RWPE2 (cell line): ENCODE measurements around the gene OR6A2.

Experiments
- ATAC-seq: fragments of 200-7000 bp; cut with Tn5 transposase; 3 replicates; pipeline ENCODE4 v1.9.1; 2021; ENCODE audit warnings: low read depth
- DNase-seq: peaks from one replicate; pipeline ENCODE4 v3.0.0-alpha.2; 2020; ENCODE audit warnings: low spot score
- H3K27ac ChIP-seq: fragments of 450-650 bp; 2 replicates; pipeline ENCODE4 v1.5.1; 2017; ENCODE audit warnings: mild to moderate bottlenecking; ENCODE audit not compliant: poor library complexity, severe bottlenecking
- H3K27me3 ChIP-seq: fragments of 250-450 bp; sonication (Bioruptor Pico); 2 replicates; pipeline ENCODE4 v1.5.1; 2021; ENCODE audit warnings: mild to moderate bottlenecking, moderate library complexity; ENCODE audit not compliant: insufficient read depth, poor library complexity, severe bottlenecking
- H3K36me3 ChIP-seq: fragments of 250-450 bp; sonication (Bioruptor Pico); 2 replicates; pipeline ENCODE4 v1.5.1; 2020; ENCODE audit warnings: low read depth, mild to moderate bottlenecking, moderate library complexity
- H3K4me1 ChIP-seq: fragments of 250-450 bp; sonication (Bioruptor Pico); 2 replicates; pipeline ENCODE4 v1.5.1; 2021; ENCODE audit warnings: mild to moderate bottlenecking, moderate library complexity; ENCODE audit not compliant: insufficient read depth, poor library complexity, severe bottlenecking
- H3K4me3 ChIP-seq: fragments of 250-450 bp; sonication (Bioruptor Pico); 2 replicates; pipeline ENCODE4 v1.5.1; 2021; ENCODE audit warnings: mild to moderate bottlenecking, moderate library complexity; ENCODE audit not compliant: severe bottlenecking
- H3K9me3 ChIP-seq: fragments of 250-450 bp; sonication (Bioruptor Pico); 2 replicates; pipeline ENCODE4 v1.5.1; 2021; ENCODE audit warnings: mild to moderate bottlenecking, moderate library complexity; ENCODE audit not compliant: severe bottlenecking
- CTCF ChIP-seq: fragments of 450-650 bp; IDR thresholded peaks from one replicate; pipeline ENCODE4 v1.5.1; 2017; ENCODE audit warnings: mild to moderate bottlenecking, moderate library complexity; ENCODE audit not compliant: poor library complexity, severe bottlenecking

Gene OR6A2

GRCh38 chr11:6834021-6834420 lies 34.5 kb upstream of the OR6A2 start:
- H3K4me1 ChIP-seq, result no peaks in the 10 kb centered on the region
- ATAC-seq (no peak), DNase-seq (no peak)
- no peak overlapping the region for H3K27ac ChIP-seq
- H3K4me3 ChIP-seq, result no peak overlapping the region
- H3K9me3 ChIP-seq, result no peaks in the 10 kb centered on the region
- no peaks in the 10 kb centered on the region for H3K27me3 ChIP-seq
- TF ChIP-seq CTCF, result no peak
- no peaks in the 10 kb centered on the region for H3K36me3 ChIP-seq

- no peak for DNase-seq
- no peaks in the 10 kb centered on the region for H3K27me3 ChIP-seq
- no peak overlapping the region for H3K27ac ChIP-seq
- ATAC-seq, result no peak
- H3K36me3 ChIP-seq, result no peaks in the 10 kb centered on the region
- H3K4me1 ChIP-seq, result no peaks in the 10 kb centered on the region
- H3K9me3 ChIP-seq, result no peaks in the 10 kb centered on the region
- H3K4me3 ChIP-seq, result no peak overlapping the region
- no peak for TF ChIP-seq CTCF
Measured at GRCh38 chr11:6833356-6833755, 33.9 kb upstream of the OR6A2 start.

GRCh38 chr11:6828103-6828502 lies 28.6 kb upstream of the OR6A2 start:
- TF ChIP-seq CTCF, result no peak
- DNase-seq, result no peak
- ATAC-seq, result no peak
- no peaks in the 10 kb centered on the region for H3K4me1 ChIP-seq
- no peaks in the 10 kb centered on the region for H3K27me3 ChIP-seq
- no peak overlapping the region for H3K27ac ChIP-seq
- H3K9me3 ChIP-seq, result no peaks in the 10 kb centered on the region
- no peak overlapping the region for H3K4me3 ChIP-seq
- H3K36me3 ChIP-seq, result no peaks in the 10 kb centered on the region

- no peaks in the 10 kb centered on the region for H3K4me1 ChIP-seq
- no peak for DNase-seq
Measured at GRCh38 chr11:6825231-6825744, 25.8 kb upstream of the OR6A2 start.

More at GRCh38 chr11:6825231-6825744, 25.8 kb upstream of the OR6A2 start:
- Histone ChIP-seq H3K9me3 (no peaks in the 10 kb centered on the region), H3K4me3 (no peak overlapping the region), H3K36me3 (no peaks in the 10 kb centered on the region), H3K27me3 (no peaks in the 10 kb centered on the region), H3K27ac (no peak overlapping the region)
- no peak for ATAC-seq
- no peak for TF ChIP-seq CTCF
